OCI-LY7 (cell line): ENCODE data around the gene KDM4B. TPM values are rescaled to one million over a fixed set of nuclear protein-coding genes. Genes with fewer than 3 reads are reported as not detected.

Experiments
- BruUV-seq: library from RNA; stranded (reverse); fragments of 400-500 nt; replicated peaks from 2 replicates; lab custom pipeline; 2021; lab: Mats Ljungman, UMichigan
- CTCF ChIA-PET: fragments of 300-600 bp; sonication (Branson Sonifier 250); formaldehyde crosslinking; loops from one replicate; lab custom pipeline; 2022; ENCODE audit warnings: antibody characterized with exemption; ENCODE audit not compliant: unreplicated experiment; lab: Charles Lee
- POLR2A ChIA-PET: fragments of 300-600 bp; sonication (Branson Sonifier 250); formaldehyde crosslinking; loops from one replicate; lab custom pipeline; 2022; ENCODE audit warnings: antibody characterized with exemption; lab: Charles Lee
- DNase-seq: peaks from one replicate; pipeline ENCODE4 v3.0.0-alpha.2; 2015; ENCODE audit warnings: low spot score
- H2AFZ ChIP-seq: fragments of 200-600 bp; sonication (generic), shearing (Covaris generic); 2 replicates; pipeline ENCODE4 v1.6.1; 2014; ENCODE audit warnings: mild to moderate bottlenecking, antibody characterized with exemption, low read length, moderate library complexity
- H3K27ac ChIP-seq: fragments of 200-600 bp; sonication (generic); 2 replicates; pipeline ENCODE4 v1.5.1; 2014; ENCODE audit warnings: mixed run types, low read depth, mild to moderate bottlenecking, moderate library complexity, low read length, inconsistent platforms; ENCODE audit not compliant: poor library complexity, severe bottlenecking
- H3K36me3 ChIP-seq: fragments of 200-600 bp; sonication (generic); 2 replicates; pipeline ENCODE4 v1.6.1; 2014; ENCODE audit warnings: mild to moderate bottlenecking, antibody characterized with exemption, low read length, moderate library complexity, mixed read lengths; ENCODE audit not compliant: insufficient read depth
- H3K4me1 ChIP-seq: fragments of 200-600 bp; sonication (generic); 2 replicates; pipeline ENCODE4 v1.5.1; 2014; ENCODE audit warnings: mild to moderate bottlenecking, low read length; ENCODE audit not compliant: insufficient read depth, poor library complexity, severe bottlenecking
- H3K4me2 ChIP-seq: fragments of 200-600 bp; sonication (generic); 2 replicates; pipeline ENCODE4 v1.6.1; 2014; ENCODE audit warnings: mild to moderate bottlenecking, low read length
- H3K4me3 ChIP-seq: fragments of 200-600 bp; sonication (generic); 2 replicates; pipeline ENCODE4 v1.5.1; 2014; ENCODE audit warnings: mild to moderate bottlenecking, low read depth, low read length; ENCODE audit not compliant: poor library complexity, severe bottlenecking
- H3K79me2 ChIP-seq: fragments of 200-600 bp; sonication (generic); 2 replicates; pipeline ENCODE4 v1.6.1; 2016; ENCODE audit warnings: low read depth, mild to moderate bottlenecking, low read length, moderate library complexity, mixed read lengths; ENCODE audit not compliant: insufficient read depth
- H3K9me2 ChIP-seq: fragments of 200-600 bp; sonication (generic); 2 replicates; pipeline ENCODE4 v1.6.1; 2016; ENCODE audit warnings: mild to moderate bottlenecking, low read length, mixed read lengths; ENCODE audit not compliant: insufficient read depth
- H3K9me3 ChIP-seq: fragments of 200-600 bp; sonication (generic); 2 replicates; pipeline ENCODE4 v1.6.1; 2014; ENCODE audit warnings: mild to moderate bottlenecking, mixed run types, low read length, mixed read lengths
- H4K20me1 ChIP-seq: fragments of 200-600 bp; sonication (generic); 2 replicates; pipeline ENCODE4 v1.6.1; 2014; ENCODE audit warnings: mild to moderate bottlenecking, antibody characterized with exemption, low read length, moderate library complexity, mixed read lengths; ENCODE audit not compliant: insufficient read depth
- CTCF ChIP-seq: fragments of 200-600 bp; sonication (generic); conservative IDR thresholded peaks from 2 replicates; pipeline ENCODE4 v1.5.1; 2014; ENCODE audit warnings: mild to moderate bottlenecking, antibody characterized with exemption, low read length, moderate library complexity, mixed read lengths
- EZH2phosphoT487 ChIP-seq: fragments of 200-600 bp; sonication (generic); IDR thresholded peaks from 2 replicates; pipeline ENCODE4 v1.6.1; 2018; ENCODE audit warnings: low read depth, borderline replicate concordance, mild to moderate bottlenecking, mixed run types, antibody characterized with exemption, low read length, moderate library complexity, mixed read lengths
- intact Hi-C: fragments of 100-400 bp; cut with micrococcal nuclease; formaldehyde crosslinking; loops from one replicate; pipeline ENCODE4 v1.10.0; 2022; ENCODE audit not compliant: unreplicated experiment
- total RNA-seq, 2 experiments: library from RNA; depleted of rRNA in 1 of 2; stranded (reverse); fragments of >200 nt in 1 of 2; shearing (Covaris generic) in 1 of 2; gene quantifications; 2 replicates each; pipeline ENCODE4 v1.2.3, GENCODE V29; 2014 to 2022

Gene KDM4B
- total RNA-seq, 2 experiments from 2014 or later = 24.3 to 44.2 TPM

GRCh38 chr19:5091684-5092480, 123.0 kb downstream of the KDM4B start:
- H3K4me1 ChIP-seq = no peaks in the 10 kb centered on the region
- no TSS peak for BruUV-seq
- no peak overlapping the region for H3K4me2 ChIP-seq
- H4K20me1 ChIP-seq = no peaks in the 10 kb centered on the region
- H3K9me2 ChIP-seq = no peaks in the 10 kb centered on the region
- intact Hi-C loops = no loop called here
- peaks cover 2% of the 10 kb centered on the region for H3K36me3 ChIP-seq
- ChIA-PET CTCF (interaction anchor here (0.5 kb wide), 1 partner anchor 9 kb away, joined by 3 read pairs; no protein-coding TSS in a partner anchor), POLR2A (no interaction called here)
- no peak overlapping the region for H3K27ac ChIP-seq
- DNase-seq = no peak
- H3K79me2 ChIP-seq = no peaks in the 10 kb centered on the region
- TF ChIP-seq EZH2phosphoT487 = no peak
- TF ChIP-seq CTCF = no peak
- H2AFZ ChIP-seq = no peak overlapping the region
- H3K4me3 ChIP-seq = no peak overlapping the region
- H3K9me3 ChIP-seq = no peaks in the 10 kb centered on the region

GRCh38 chr19:5092481-5092843, 123.5 kb downstream of the KDM4B start:
- H3K4me1 ChIP-seq = no peaks in the 10 kb centered on the region
- H3K9me3 ChIP-seq = no peaks in the 10 kb centered on the region
- H3K4me3 ChIP-seq = no peak overlapping the region
- POLR2A ChIA-PET = no interaction called here
- peaks cover 6% of the 10 kb centered on the region for H3K36me3 ChIP-seq
- no peak overlapping the region for H3K4me2 ChIP-seq
- CTCF ChIA-PET = interaction anchor here (0.6 kb wide), 1 partner anchor 348 kb away, joined by 3 read pairs; no protein-coding TSS in a partner anchor
- TF ChIP-seq CTCF = no peak
- no peaks in the 10 kb centered on the region for H4K20me1 ChIP-seq
- intact Hi-C loops = no loop called here
- H3K27ac ChIP-seq = no peak overlapping the region
- no TSS peak for BruUV-seq
- no peaks in the 10 kb centered on the region for H3K9me2 ChIP-seq
- no peaks in the 10 kb centered on the region for H3K79me2 ChIP-seq
- no peak for DNase-seq
- H2AFZ ChIP-seq = no peak overlapping the region

GRCh38 chr19:5093297-5093928, 124.5 kb downstream of the KDM4B start:
- H3K9me3 ChIP-seq = no peaks in the 10 kb centered on the region
- DNase-seq = no peak
- ChIA-PET CTCF (no interaction called here), POLR2A (no interaction called here)
- BruUV-seq = no TSS peak
- H3K4me3 ChIP-seq = no peak overlapping the region
- no peaks in the 10 kb centered on the region for H3K79me2 ChIP-seq
- H4K20me1 ChIP-seq = no peaks in the 10 kb centered on the region
- intact Hi-C loops = no loop called here
- H3K9me2 ChIP-seq = no peaks in the 10 kb centered on the region
- peaks cover 12% of the 10 kb centered on the region for H3K36me3 ChIP-seq
- H2AFZ ChIP-seq = no peak overlapping the region
- H3K4me2 ChIP-seq = no peak overlapping the region
- H3K27ac ChIP-seq = no peak overlapping the region
- no peaks in the 10 kb centered on the region for H3K4me1 ChIP-seq
- TF ChIP-seq CTCF (no peak), EZH2phosphoT487 (no peak)
